ENCODE data around the gene CAMSAP1. TPM values are rescaled to one million over a fixed set of nuclear protein-coding genes. Genes with fewer than 3 reads are reported as not detected.

Gene CAMSAP1
- total and polyA plus RNA-seq, 10 of the 15 experiments (the other 5 are each of a cell fraction or from before 2014, with no cell fraction given): 1.4 to 24.7 (median 8.0) TPM

GRCh38 chr9:135937521-135938489 lies 30.5 kb upstream of the CAMSAP1 start:
- Histone ChIP-seq H3K27ac (ENCODE audit: control insufficient read depth, insufficient read depth) (no peak overlapping the region), H4K20me1 (ENCODE audit: control insufficient read depth, insufficient read depth) (no peaks in the 10 kb centered on the region), H3K36me3 (ENCODE audit: control insufficient read depth in 2 of 2, insufficient read depth in 2 of 2, low read length in 1 of 2) (peaks cover 8 to 18% of the 10 kb centered on the region in 2 experiments; a peak in 3 of 4 replicates), H3K9ac (ENCODE audit: control insufficient read depth, insufficient read depth, low read length) (no peak overlapping the region), H3K4me2 (ENCODE audit: control insufficient read depth, insufficient read depth) (no peak overlapping the region), H3K27me3 (replicated peaks in 1 of 2; ENCODE audit: control insufficient read depth in 2 of 2, insufficient read depth in 2 of 2, low read length in 1 of 2) (no peaks in the 10 kb centered on the region), H3K4me1 (ENCODE audit: control insufficient read depth, insufficient read depth, low read length) (no peaks in the 10 kb centered on the region), H3K79me2 (ENCODE audit: control insufficient read depth, insufficient read depth, low read length) (no peaks in the 10 kb centered on the region), H2AFZ (ENCODE audit: control insufficient read depth, low read depth, low read length) (no peak overlapping the region), H3K4me3 (no peak overlapping the region), H3K9me3 (replicated peaks; ENCODE audit: control insufficient read depth, insufficient read depth, low read length) (no peaks in the 10 kb centered on the region; the same call in 2 of the 3 replicates)
- no peak for ATAC-seq
- WGBS (ENCODE audit: insufficient coverage, insufficient replicate concordance, low lambda C conversion rate, missing lambda C conversion rate): 94% methylated on average over 44 of the region's 44 CpGs
- no peak for FAIRE-seq
- in situ Hi-C loops (cut with MboI): no loop called here
- ChIA-PET RAD21 (ENCODE audit: unreplicated experiment) (no interaction called here), POLR2A (no interaction called here), CTCF (no interaction called here), SMC1A (ENCODE audit: uncharacterized antibody, unreplicated experiment) (no interaction called here)
- TF ChIP-seq SMAD1 (IDR thresholded peaks at IDR 0.05; ENCODE audit: low read depth, partially characterized antibody) (no peak), ZNF687 (IDR thresholded peaks at IDR 0.05) (no peak), ETV6 (conservative IDR thresholded peaks at IDR 0.05 in 1 of 2, IDR thresholded peaks at IDR 0.05 in 1 of 2; ENCODE audit: borderline replicate concordance in 1 of 2, low read depth in 1 of 2) (no peak), SREBF2 (IDR thresholded peaks at IDR 0.05; ENCODE audit: low read length) (no peak), RBBP5 (conservative IDR thresholded peaks at IDR 0.05) (no peak), POLR2AphosphoS2 (IDR thresholded peaks at IDR 0.05; ENCODE audit: low read depth, low read length) (no peak)
- no TSS peak for BruUV-seq (replicated peaks)
- intact Hi-C loops (cut with micrococcal nuclease; ENCODE audit: unreplicated experiment): no loop called here
- no peak for DNase-seq (ENCODE audit: low read depth, low spot score)
